Central memory CD4-positive, alpha-beta T cell (primary cell): ENCODE measurements around the gene MRGPRF.
"Not testable (repeated sequence)": the region's sequence is repeated elsewhere in the genome, so short reads cannot be mapped to it uniquely, and the experiment has no call there.

Experiments
- DNase-seq: peaks from one replicate; pipeline ENCODE4 v3.0.0; 2022

Gene MRGPRF

GRCh38 chr11:68980776-68981065 lies 32.3 kb downstream of the MRGPRF start, which contains the start of gene MRGPRD:
Gene MRGPRD, minus strand, starts transcription at chr11:68980986. Its CDS starts 0 bp downstream, at chr11:68980986.
- DNase-seq = no peak

- DNase-seq = no peak
These were observed 32.9 kb downstream of the MRGPRF start for GRCh38 chr11:68979931-68980775.

- DNase-seq = no peak
These were observed 34.0 kb downstream of the MRGPRF start for GRCh38 chr11:68978931-68979594.

- no peak for DNase-seq
These were observed 34.5 kb downstream of the MRGPRF start for GRCh38 chr11:68978626-68978930.

- DNase-seq = no peak
These were observed 35.0 kb downstream of the MRGPRF start for GRCh38 chr11:68977781-68978625.

GRCh38 chr11:68976563-68976962 lies 36.5 kb downstream of the MRGPRF start:
- DNase-seq = no peak

- DNase-seq = no peak
These were observed 37.0 kb downstream of the MRGPRF start for GRCh38 chr11:68976095-68976494.

GRCh38 chr11:68974421-68975194 lies 38.4 kb downstream of the MRGPRF start:
- no peak for DNase-seq

- DNase-seq = not testable (repeated sequence)
These were observed 39.3 kb downstream of the MRGPRF start for GRCh38 chr11:68973706-68974105.

GRCh38 chr11:68973219-68973618 lies 39.8 kb downstream of the MRGPRF start:
- no peak for DNase-seq

- DNase-seq = no peak
These were observed 42.0 kb downstream of the MRGPRF start for GRCh38 chr11:68970921-68971636.

- DNase-seq = no peak
These were observed 43.7 kb downstream of the MRGPRF start for GRCh38 chr11:68969386-68969785.

- no peak for DNase-seq
These were observed 44.5 kb downstream of the MRGPRF start for GRCh38 chr11:68968306-68969250.

- DNase-seq = no peak
These were observed 45.9 kb downstream of the MRGPRF start for GRCh38 chr11:68966894-68967780.

GRCh38 chr11:68965901-68966853 lies 46.9 kb downstream of the MRGPRF start:
- peak; percentile 35 for DNase-seq

GRCh38 chr11:68963779-68964178 lies 49.3 kb downstream of the MRGPRF start:
- DNase-seq = no peak

GRCh38 chr11:68962527-68963250 lies 50.4 kb downstream of the MRGPRF start:
- DNase-seq = peak; percentile 66

- no peak for DNase-seq
These were observed 51.8 kb downstream of the MRGPRF start for GRCh38 chr11:68961245-68961644.
